ENCODE results near the gene TCF3.

The TCF3 gene

GRCh38 chr19:1612114-1613086, 40.0 kb downstream of the TCF3 start:
- no peak for DNase-seq (ENCODE audit: low read depth in 2 of 2)

- DNase-seq (ENCODE audit: low read depth in 2 of 2) = no peak
Measured at GRCh38 chr19:1611353-1611752, 41.1 kb downstream of the TCF3 start.

GRCh38 chr19:1610579-1610978, 41.8 kb downstream of the TCF3 start:
- no peak for DNase-seq (ENCODE audit: low read depth in 2 of 2)

GRCh38 chr19:1609680-1610474, 42.5 kb downstream of the TCF3 start:
- DNase-seq (ENCODE audit: low read depth in 2 of 2) = no peak

- no peak for DNase-seq (ENCODE audit: low read depth in 2 of 2)
Measured at GRCh38 chr19:1609103-1609396, 43.4 kb downstream of the TCF3 start.

- DNase-seq (ENCODE audit: low read depth in 2 of 2) = no peak
Measured at GRCh38 chr19:1608359-1609102, 43.9 kb downstream of the TCF3 start.

- no peak for DNase-seq (ENCODE audit: low read depth in 2 of 2)
Measured at GRCh38 chr19:1606138-1606651, 46.2 kb downstream of the TCF3 start.

- peak; percentile 88 to 89 for DNase-seq (ENCODE audit: low read depth in 2 of 2)
Measured at GRCh38 chr19:1605236-1606137, 46.9 kb downstream of the TCF3 start, which contains the start of gene UQCR11. UQCR11 (minus strand) TSS chr19:1605462; CDS start chr19:1605409, 53 bp downstream.

GRCh38 chr19:1602091-1602707, 50.2 kb downstream of the TCF3 start:
- no peak for DNase-seq (ENCODE audit: low read depth in 2 of 2)

- no peak for DNase-seq (ENCODE audit: low read depth in 2 of 2)
Measured at GRCh38 chr19:1601613-1602064, 50.8 kb downstream of the TCF3 start.

GRCh38 chr19:1599460-1599846, 53.0 kb downstream of the TCF3 start:
- no peak for DNase-seq (ENCODE audit: low read depth in 2 of 2)

- DNase-seq (ENCODE audit: low read depth in 2 of 2) = no peak
Measured at GRCh38 chr19:1598777-1599459, 53.5 kb downstream of the TCF3 start.

GRCh38 chr19:1593501-1593772, 59.0 kb downstream of the TCF3 start:
- DNase-seq (ENCODE audit: low read depth in 2 of 2) = no peak

- peak; percentile 78 to 80 for DNase-seq (ENCODE audit: low read depth in 2 of 2)
Measured at GRCh38 chr19:1592755-1593500, 59.5 kb downstream of the TCF3 start, which contains the start of gene MBD3. MBD3 (minus strand) TSS chr19:1592865; CDS start chr19:1592631, 234 bp downstream.

GRCh38 chr19:1592024-1592754, 60.2 kb downstream of the TCF3 start:
- peak; percentile 59 to 68 for DNase-seq (ENCODE audit: low read depth in 2 of 2)

GRCh38 chr19:1591421-1592023, 60.9 kb downstream of the TCF3 start:
- no peak for DNase-seq (ENCODE audit: low read depth in 2 of 2)

GRCh38 chr19:1590641-1591397, 61.6 kb downstream of the TCF3 start:
- no peak for DNase-seq (ENCODE audit: low read depth in 2 of 2)

Measured in activated CD8-positive, alpha-beta memory T cell treated with anti-CD3 and anti-CD28 coated beads for 4 hours (primary cell).